Thoracic aorta (tissue), 2 donors: ENCODE results near the gene PPFIBP2. TPM values are rescaled to one million over a fixed set of nuclear protein-coding genes. Genes with fewer than 3 reads are reported as not detected.

ENCODE experiments used
- ATAC-seq: fragments of 150-250 bp; one replicate; pipeline ENCODE4 v1.8.0; 2017; ENCODE audit warnings: low read depth; ENCODE audit not compliant: insufficient number of reproducible peaks, low FRiP score
- DNase-seq: peaks from one replicate; pipeline ENCODE4 v3.0.0-alpha.2; 2020; ENCODE audit warnings: low spot score
- H3K27ac ChIP-seq, 2 donors: fragments of 200-600 bp; sonication (generic); 1 replicate in 1 of 2; 2 replicates in 1 of 2; pipeline ENCODE4 v1.5.1; 2016; ENCODE audit warnings: mild to moderate bottlenecking in 2 of 2, moderate library complexity in 2 of 2
- H3K27me3 ChIP-seq: fragments of 200-600 bp; sonication (generic); replicated peaks from 2 replicates; pipeline ENCODE4 v1.6.0; 2016; ENCODE audit warnings: mild to moderate bottlenecking; ENCODE audit not compliant: insufficient read depth
- H3K36me3 ChIP-seq: fragments of 200-600 bp; sonication (generic); one replicate; pipeline ENCODE4 v1.5.1; 2016
- H3K4me1 ChIP-seq, 2 donors: fragments of 200-600 bp; sonication (generic); 1 replicate in 1 of 2; 2 replicates in 1 of 2; pipeline versions ENCODE4 v1.5.1 to v1.6.0; 2016; ENCODE audit warnings: low read depth in 2 of 2, mild to moderate bottlenecking in 1 of 2; ENCODE audit not compliant: control insufficient read depth in 1 of 2
- H3K4me3 ChIP-seq: fragments of 200-600 bp; sonication (generic); 2 replicates; pipeline ENCODE4 v1.5.1; 2016; ENCODE audit warnings: mild to moderate bottlenecking
- H3K9me3 ChIP-seq: fragments of 200-600 bp; sonication (generic); 2 replicates; pipeline ENCODE4 v1.5.1; 2016
- CTCF ChIP-seq: fragments of 200-600 bp; sonication (generic); IDR thresholded peaks from one replicate; pipeline ENCODE4 v1.5.1; 2019; ENCODE audit warnings: antibody characterized with exemption
- total RNA-seq, 2 donors: library from RNA; depleted of rRNA; stranded (reverse); fragments of >200 nt; gene quantifications; one replicate each; pipeline versions ENCODE4 v1.1.0 to v1.2.3, GENCODE V29; 2016

The PPFIBP2 gene
- total RNA-seq, 2 donors from 2014 or later, result 43.5 to 48.9 TPM

- ATAC-seq (no peak), DNase-seq (no peak)
- H3K27ac ChIP-seq, result peak overlapping the region in 1 of 2 donors; percentile 68
- H3K27me3 ChIP-seq, result no peaks in the 10 kb centered on the region
- H3K36me3 ChIP-seq, result peaks cover 55% of the 10 kb centered on the region
- no peaks in the 10 kb centered on the region for H3K9me3 ChIP-seq
- no peak overlapping the region for H3K4me3 ChIP-seq
- peaks cover 0 to 24% of the 10 kb centered on the region in 2 donors for H3K4me1 ChIP-seq
- TF ChIP-seq CTCF, result no peak
Observed at GRCh38 chr11:7638710-7639642, 125.2 kb downstream of the PPFIBP2 start.

GRCh38 chr11:7639643-7640025 lies 125.8 kb downstream of the PPFIBP2 start:
- H3K27ac ChIP-seq, result no peak overlapping the region
- no peak for TF ChIP-seq CTCF
- peaks cover 0 to 24% of the 10 kb centered on the region in 2 donors for H3K4me1 ChIP-seq
- H3K27me3 ChIP-seq, result no peaks in the 10 kb centered on the region
- DNase-seq (no peak), ATAC-seq (no peak)
- peaks cover 49% of the 10 kb centered on the region for H3K36me3 ChIP-seq
- H3K9me3 ChIP-seq, result no peaks in the 10 kb centered on the region
- H3K4me3 ChIP-seq, result no peak overlapping the region

- H3K27me3 ChIP-seq, result no peaks in the 10 kb centered on the region
- peaks cover 0 to 24% of the 10 kb centered on the region in 2 donors for H3K4me1 ChIP-seq
- no peak overlapping the region for H3K27ac ChIP-seq
- H3K9me3 ChIP-seq, result no peaks in the 10 kb centered on the region
- TF ChIP-seq CTCF, result no peak
- DNase-seq (no peak), ATAC-seq (no peak)
- H3K4me3 ChIP-seq, result no peak overlapping the region
- H3K36me3 ChIP-seq, result peaks cover 42% of the 10 kb centered on the region
Observed at GRCh38 chr11:7640816-7641215, 127.0 kb downstream of the PPFIBP2 start.

GRCh38 chr11:7642747-7643146 lies 128.9 kb downstream of the PPFIBP2 start:
- no peaks in the 10 kb centered on the region for H3K9me3 ChIP-seq
- H3K27ac ChIP-seq, result no peak overlapping the region
- DNase-seq (no peak), ATAC-seq (no peak)
- no peaks in the 10 kb centered on the region for H3K27me3 ChIP-seq
- no peak for TF ChIP-seq CTCF
- peaks cover 36% of the 10 kb centered on the region for H3K36me3 ChIP-seq
- H3K4me3 ChIP-seq, result no peak overlapping the region
- peaks cover 0 to 12% of the 10 kb centered on the region in 2 donors for H3K4me1 ChIP-seq

- no peaks in the 10 kb centered on the region for H3K27me3 ChIP-seq
- no peak overlapping the region for H3K27ac ChIP-seq
- DNase-seq (no peak), ATAC-seq (no peak)
- no peak overlapping the region for H3K4me3 ChIP-seq
- TF ChIP-seq CTCF, result no peak
- H3K4me1 ChIP-seq, result peaks cover 0 to 9% of the 10 kb centered on the region in 2 donors
- H3K36me3 ChIP-seq, result peaks cover 40% of the 10 kb centered on the region
- no peaks in the 10 kb centered on the region for H3K9me3 ChIP-seq
Observed at GRCh38 chr11:7643314-7643713, 129.5 kb downstream of the PPFIBP2 start.
